Activated CD4-positive, alpha-beta T cell treated with anti-CD3 and anti-CD28 coated beads, Interleukin-2, amount 50 U/mL, for 4 hours (primary cell): Measurements from ENCODE around the gene RALGPS1.

ENCODE experiments used
- DNase-seq, 2 experiments: peaks; one replicate each; pipeline ENCODE4 v3.0.0-alpha.2; 2020

RALGPS1 gene

DNA sequence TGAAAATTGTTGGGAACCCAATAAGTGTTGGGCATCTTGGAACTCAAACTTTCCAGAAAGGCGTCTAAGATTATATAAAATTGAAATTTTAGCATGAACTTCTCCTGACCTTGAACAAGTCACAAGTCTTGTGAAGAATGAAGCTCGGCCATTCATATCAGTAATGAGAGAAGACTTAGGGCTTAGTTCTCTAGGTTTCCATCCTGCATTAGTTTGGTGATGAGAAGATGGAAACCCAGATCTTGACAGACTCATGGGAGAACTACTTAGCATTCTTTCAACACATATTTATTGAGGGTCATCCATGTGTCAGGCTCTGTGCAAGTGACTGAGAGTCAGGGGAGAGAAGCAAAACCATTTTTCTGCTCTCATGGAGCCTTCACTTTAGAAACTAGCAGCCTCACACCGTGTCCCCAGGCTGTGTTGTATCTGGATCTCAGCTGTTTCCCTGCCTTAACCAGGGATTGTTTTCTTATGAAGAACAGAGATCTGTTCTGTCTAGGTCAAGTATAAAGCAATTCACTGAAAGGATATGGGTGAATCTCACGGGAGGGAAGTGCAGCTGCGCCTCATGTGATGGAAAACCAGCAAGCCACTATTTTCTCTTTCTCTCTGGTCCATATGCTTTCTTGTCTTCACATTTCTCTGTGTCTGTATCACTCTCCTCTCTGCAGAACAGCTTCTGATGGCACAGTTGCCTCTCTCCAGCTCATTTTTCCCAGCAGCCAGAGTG is 353.4 kb downstream of the RALGPS1 start:
- no peak for DNase-seq

DNA sequence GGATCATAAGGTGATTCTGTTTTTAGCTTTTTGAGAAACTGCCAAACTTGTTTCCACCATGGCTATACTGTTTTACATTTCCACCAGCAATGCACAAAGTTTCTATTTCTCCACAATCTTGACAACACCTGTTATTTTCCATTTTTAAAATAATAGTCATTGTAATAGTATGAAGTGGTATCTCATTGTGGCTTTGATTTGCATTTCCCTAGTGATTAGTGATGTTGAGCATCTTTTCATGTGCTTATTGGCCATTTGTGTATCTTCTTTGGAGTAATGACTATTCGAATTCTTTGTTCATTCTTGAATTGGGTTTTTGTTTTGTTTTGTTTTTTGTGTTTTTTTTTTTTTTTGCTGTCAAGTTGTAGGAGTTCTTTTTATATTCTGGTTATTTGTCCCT is 354.9 kb downstream of the RALGPS1 start:
- no peak for DNase-seq
